Neutrophil (primary cell): Measurements from ENCODE around the gene TOR1B.
"Not testable (repeated sequence)": the region's sequence is repeated elsewhere in the genome, so short reads cannot be mapped to it uniquely, and the experiment has no call there.

Experiments used
- H3K27ac ChIP-seq: fragments of 200-600 bp; sonication (generic); 2 replicates; pipeline ENCODE4 v1.5.1; 2016; ENCODE audit warnings: mild to moderate bottlenecking, moderate library complexity
- H3K27me3 ChIP-seq: fragments of 200-600 bp; sonication (generic); 2 replicates; pipeline ENCODE4 v1.6.0; 2016; ENCODE audit warnings: mild to moderate bottlenecking
- H3K36me3 ChIP-seq: fragments of 200-600 bp; sonication (generic); 2 replicates; pipeline ENCODE4 v1.5.1; 2017
- H3K4me1 ChIP-seq, 2 experiments: fragments of 200-600 bp in 1 of 2; sonication (generic) in 1 of 2; 1 replicate in 1 of 2; 2 replicates in 1 of 2; pipeline versions ENCODE4 v1.5.1 to v1.6.1; 2013 to 2016; ENCODE audit warnings: low read depth in 1 of 2, low read length in 1 of 2, mild to moderate bottlenecking in 1 of 2, moderate library complexity in 1 of 2; ENCODE audit not compliant: control insufficient read depth in 1 of 2, insufficient read depth in 1 of 2
- H3K4me3 ChIP-seq, 2 experiments: fragments of 200-600 bp in 1 of 2; sonication (generic) in 1 of 2; 1 replicate in 1 of 2; 2 replicates in 1 of 2; pipeline ENCODE4 v1.5.1; 2013 to 2016; ENCODE audit warnings: low read depth in 1 of 2, low read length in 1 of 2, mild to moderate bottlenecking in 1 of 2, moderate library complexity in 1 of 2
- H3K9me3 ChIP-seq: fragments of 200-600 bp; sonication (generic); 2 replicates; pipeline ENCODE4 v1.5.1; 2016
- TF ChIP-seq, protein P1 (sequence below): fragments of 200-600 bp; sonication (generic); IDR thresholded peaks from 2 replicates; pipeline ENCODE4 v1.5.1; 2016; ENCODE audit warnings: antibody characterized with exemption

TOR1B gene

DNA sequence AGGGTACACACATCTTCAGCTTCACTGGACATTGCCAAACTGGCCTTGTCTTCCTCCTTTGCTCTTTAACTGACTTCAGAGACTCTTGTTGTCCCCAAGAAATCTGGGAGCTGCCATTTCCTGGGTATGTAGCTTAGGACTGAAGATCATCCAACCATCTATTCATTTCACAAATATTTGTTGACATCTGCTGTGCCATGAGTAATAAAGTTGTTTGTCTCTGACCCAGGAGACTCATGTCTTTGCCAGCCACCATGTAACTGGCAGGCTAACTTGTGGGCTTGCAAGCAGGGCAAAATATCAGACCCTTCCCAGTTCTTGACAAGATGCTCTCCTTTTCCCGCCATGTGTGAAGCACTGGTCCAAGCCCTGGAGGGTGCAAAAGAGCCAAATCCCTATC lies 17.1 kb upstream of the TOR1B start:
- H3K36me3 ChIP-seq = no peaks in the 10 kb centered on the region
- no peaks in the 10 kb centered on the region for H3K9me3 ChIP-seq
- no peak overlapping the region for H3K4me3 ChIP-seq
- no peak overlapping the region for H3K27ac ChIP-seq
- H3K4me1 ChIP-seq = peaks cover 16 to 22% of the 10 kb centered on the region in 2 experiments
- H3K27me3 ChIP-seq = peaks cover 37% of the 10 kb centered on the region
- TF ChIP-seq, protein P1, sequence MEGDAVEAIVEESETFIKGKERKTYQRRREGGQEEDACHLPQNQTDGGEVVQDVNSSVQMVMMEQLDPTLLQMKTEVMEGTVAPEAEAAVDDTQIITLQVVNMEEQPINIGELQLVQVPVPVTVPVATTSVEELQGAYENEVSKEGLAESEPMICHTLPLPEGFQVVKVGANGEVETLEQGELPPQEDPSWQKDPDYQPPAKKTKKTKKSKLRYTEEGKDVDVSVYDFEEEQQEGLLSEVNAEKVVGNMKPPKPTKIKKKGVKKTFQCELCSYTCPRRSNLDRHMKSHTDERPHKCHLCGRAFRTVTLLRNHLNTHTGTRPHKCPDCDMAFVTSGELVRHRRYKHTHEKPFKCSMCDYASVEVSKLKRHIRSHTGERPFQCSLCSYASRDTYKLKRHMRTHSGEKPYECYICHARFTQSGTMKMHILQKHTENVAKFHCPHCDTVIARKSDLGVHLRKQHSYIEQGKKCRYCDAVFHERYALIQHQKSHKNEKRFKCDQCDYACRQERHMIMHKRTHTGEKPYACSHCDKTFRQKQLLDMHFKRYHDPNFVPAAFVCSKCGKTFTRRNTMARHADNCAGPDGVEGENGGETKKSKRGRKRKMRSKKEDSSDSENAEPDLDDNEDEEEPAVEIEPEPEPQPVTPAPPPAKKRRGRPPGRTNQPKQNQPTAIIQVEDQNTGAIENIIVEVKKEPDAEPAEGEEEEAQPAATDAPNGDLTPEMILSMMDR = no peak

DNA sequence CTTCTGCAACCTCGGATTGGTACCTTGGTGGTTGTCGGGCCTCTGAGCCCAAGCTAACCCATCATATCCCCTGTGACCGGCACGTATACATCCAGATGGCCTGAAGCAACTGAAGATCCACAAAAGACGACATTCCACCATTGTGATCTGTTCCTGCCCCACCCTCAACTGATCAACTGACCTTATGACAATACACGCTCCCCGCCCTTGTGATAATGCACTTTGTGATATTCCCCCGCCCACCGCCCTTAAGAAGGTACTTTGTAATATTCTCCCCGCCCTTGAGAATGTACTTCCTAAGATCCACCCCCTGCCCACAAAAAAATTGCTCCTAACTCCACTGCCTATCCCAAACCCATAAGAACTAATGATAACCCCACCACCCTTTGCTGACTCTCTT lies 16.5 kb upstream of the TOR1B start:
- TF ChIP-seq, protein P1 = no peak
- H3K4me1 ChIP-seq = peaks cover 10 to 16% of the 10 kb centered on the region in 2 experiments
- H3K27me3 ChIP-seq = peaks cover 37% of the 10 kb centered on the region
- H3K27ac ChIP-seq = no peak overlapping the region
- H3K9me3 ChIP-seq = no peaks in the 10 kb centered on the region
- no peaks in the 10 kb centered on the region for H3K36me3 ChIP-seq
- H3K4me3 ChIP-seq = no peak overlapping the region

DNA sequence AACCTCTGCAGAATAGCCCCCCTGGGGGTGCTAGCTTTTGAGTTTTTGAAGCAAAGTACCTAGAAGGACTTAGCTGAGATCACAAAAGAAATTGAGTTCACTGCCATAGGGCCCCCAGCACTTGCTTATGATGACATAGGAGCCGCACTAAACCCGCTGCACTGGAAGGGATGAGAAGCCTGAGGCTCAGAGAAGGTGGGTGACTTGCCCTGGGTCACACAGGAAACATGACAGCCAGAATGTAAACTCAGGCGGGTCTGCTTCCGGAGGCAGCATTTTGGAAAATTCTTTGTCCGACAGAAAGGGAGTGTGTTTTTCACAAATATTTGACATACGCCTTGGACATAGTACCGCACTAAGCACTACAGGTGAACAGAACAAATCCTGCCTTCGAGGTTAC lies 8.4 kb upstream of the TOR1B start:
- no peaks in the 10 kb centered on the region for H3K9me3 ChIP-seq
- H3K4me3 ChIP-seq = no peak overlapping the region
- H3K27me3 ChIP-seq = peaks cover 30% of the 10 kb centered on the region
- TF ChIP-seq, protein P1 = no peak
- H3K27ac ChIP-seq = no peak overlapping the region
- H3K4me1 ChIP-seq = peaks cover 0 to 7% of the 10 kb centered on the region in 2 experiments
- no peaks in the 10 kb centered on the region for H3K36me3 ChIP-seq

DNA sequence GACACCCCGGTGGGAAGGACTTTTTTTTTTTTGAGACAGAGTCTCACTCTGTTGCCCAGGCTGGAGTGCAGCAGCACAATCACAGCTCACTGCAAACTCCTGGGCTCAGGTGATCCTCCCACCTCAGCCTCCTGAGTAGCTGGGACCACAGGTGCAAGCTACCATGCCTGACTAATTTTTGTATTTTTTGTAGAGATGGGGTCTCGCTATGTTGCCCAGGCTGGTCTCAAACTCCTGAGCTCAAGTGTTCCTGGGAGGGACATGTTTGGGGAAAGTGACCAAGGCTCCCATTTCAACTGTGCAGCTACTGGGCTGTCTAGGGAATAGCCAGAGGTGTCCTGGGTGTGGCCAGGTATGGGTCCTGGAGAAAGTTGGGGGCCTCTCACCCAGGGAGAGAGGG lies 7.0 kb upstream of the TOR1B start:
- H3K4me1 ChIP-seq, H3K9me3 ChIP-seq, H3K4me3 ChIP-seq, H3K36me3 ChIP-seq, H3K27ac ChIP-seq: not testable (repeated sequence)
- H3K27me3 ChIP-seq = peaks cover 29% of the 10 kb centered on the region

DNA sequence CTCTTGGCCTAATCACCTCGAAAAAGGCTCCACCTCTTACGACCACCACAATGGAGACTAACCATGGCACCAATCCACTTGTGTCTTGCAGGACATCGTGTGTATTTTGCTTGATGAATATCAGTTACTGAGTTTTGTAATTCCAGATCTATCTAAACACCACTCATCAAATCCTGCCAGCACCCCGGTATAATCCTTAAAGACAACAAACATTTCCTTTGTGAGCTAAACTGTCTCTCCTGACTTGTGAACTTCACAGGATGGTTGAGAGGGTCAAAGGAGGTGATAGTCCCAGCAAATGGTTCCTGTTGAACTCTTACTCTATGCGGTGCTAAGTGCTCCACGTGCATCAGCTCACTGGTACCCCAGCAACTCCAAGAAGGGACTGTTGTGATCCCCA lies 4.0 kb upstream of the TOR1B start:
- Histone ChIP-seq H3K4me3 (no peak overlapping the region), H3K27ac (no peak overlapping the region), H3K9me3 (no peaks in the 10 kb centered on the region), H3K4me1 (peaks cover 5 to 7% of the 10 kb centered on the region in 2 experiments), H3K36me3 (no peaks in the 10 kb centered on the region), H3K27me3 (peaks cover 21% of the 10 kb centered on the region)
- TF ChIP-seq, protein P1 = no peak

DNA sequence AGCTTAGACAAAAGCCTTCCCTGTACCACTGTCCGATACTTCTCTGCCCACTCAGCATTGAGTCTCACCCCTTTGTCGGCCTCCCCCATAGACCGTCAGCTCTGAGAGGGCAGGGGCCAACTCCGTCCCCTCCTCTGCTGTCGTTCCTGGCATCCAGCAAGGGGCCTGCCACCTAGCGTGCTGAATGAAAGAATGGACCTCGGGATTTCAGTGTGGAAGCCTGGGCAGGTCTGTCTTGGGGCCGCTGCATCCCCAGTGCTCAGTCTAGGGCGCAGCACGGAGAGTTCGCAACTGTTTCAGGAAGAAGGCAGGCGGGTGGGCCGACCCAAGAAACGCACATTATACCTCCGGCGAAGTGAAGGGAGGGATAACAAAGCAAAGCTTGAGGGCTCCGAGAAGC lies 1.5 kb upstream of the TOR1B start:
- peaks cover 30 to 31% of the 10 kb centered on the region in 2 experiments for H3K4me1 ChIP-seq
- H3K4me3 ChIP-seq = no peak overlapping the region
- H3K27me3 ChIP-seq = no peaks in the 10 kb centered on the region
- peaks cover 6% of the 10 kb centered on the region for H3K36me3 ChIP-seq
- no peaks in the 10 kb centered on the region for H3K9me3 ChIP-seq
- peak overlapping the region; percentile 39 for H3K27ac ChIP-seq
- TF ChIP-seq, protein P1 = no peak
